Kidney (tissue), 14 donors: ENCODE measurements around the gene COL3A1. TPM values are rescaled to one million over a fixed set of nuclear protein-coding genes. Genes with fewer than 3 reads are reported as not detected.

Experiments used
- DNase-seq, 5 donors: peaks; one replicate each; pipeline ENCODE4 v3.0.0-alpha.2; 2013 to 2020
- FAIRE-seq: peaks from 2 replicates; lab custom pipeline; 2012; peaks lifted over from hg19 to GRCh38; lab: Jason Lieb, UNC
- H3K27ac ChIP-seq, 2 donors: one replicate each; pipeline ENCODE4 v1.7.0; 2013; ENCODE audit warnings: low read depth in 2 of 2, low read length in 2 of 2, inconsistent platforms in 1 of 2
- H3K27me3 ChIP-seq: one replicate; pipeline ENCODE4 v1.7.1; 2013; ENCODE audit warnings: low read length, inconsistent platforms; ENCODE audit not compliant: control insufficient read depth, insufficient read depth
- H3K36me3 ChIP-seq, 3 donors: one replicate each; pipeline versions ENCODE4 v1.7.0 to v1.7.1; 2013; ENCODE audit warnings: low read length in 3 of 3, control low read depth in 1 of 3, inconsistent platforms in 1 of 3; ENCODE audit not compliant: insufficient read depth in 3 of 3, control insufficient read depth in 2 of 3
- H3K4me1 ChIP-seq, 3 donors: one replicate each; pipeline versions ENCODE4 v1.7.0 to v1.7.1; 2013; ENCODE audit warnings: low read length in 3 of 3, inconsistent platforms in 1 of 3, low read depth in 1 of 3; ENCODE audit not compliant: control insufficient read depth in 2 of 3, insufficient read depth in 2 of 3
- H3K4me3 ChIP-seq, 3 donors: one replicate each; pipeline versions ENCODE4 v1.7.0 to v1.8.1; 2013; ENCODE audit warnings: low read length in 3 of 3, control low read depth in 1 of 3, inconsistent platforms in 1 of 3
- H3K9ac ChIP-seq, 3 donors: one replicate each; pipeline versions ENCODE4 v1.7.0 to v1.7.1; 2013; ENCODE audit warnings: low read length in 3 of 3, control low read depth in 1 of 3, inconsistent platforms in 1 of 3
- H3K9me3 ChIP-seq, 3 donors: one replicate each; pipeline versions ENCODE4 v1.7.0 to v1.7.1; 2013; ENCODE audit warnings: low read length in 3 of 3, control low read depth in 1 of 3, inconsistent platforms in 1 of 3; ENCODE audit not compliant: control insufficient read depth in 2 of 3, insufficient read depth in 1 of 3
- CTCF ChIP-seq: IDR thresholded peaks from 3 replicates; pipeline ENCODE4 v1.5.1; 2012; ENCODE audit warnings: mild to moderate bottlenecking, moderate library complexity, borderline replicate concordance; ENCODE audit not compliant: insufficient read depth; ENCODE audit errors: extremely low read depth
- intact Hi-C: fragments of 100-400 bp; cut with DNase I; formaldehyde crosslinking; loops from one replicate; pipeline ENCODE4 v1.11.1; 2022
- polyA plus RNA-seq: library from polyadenylated mRNA; stranded (reverse); fragments of 350-450 nt; fragmentation: Illumina TruSeq; extraction: RNeasy Lipid Tissue Mini Kit (QIAGEN cat#74804); gene quantifications from one replicate; pipeline ENCODE4 v1.2.3, GENCODE V29; 2014; ENCODE audit warnings: low read depth, low replicate concordance; ENCODE audit not compliant: insufficient read depth
- total RNA-seq: library from RNA; stranded (reverse); fragmentation: NEBNext Ultra II Directional; extraction: Animal tissue kit (Norgen Biotek cat#: 25700); gene quantifications from one replicate; pipeline ENCODE4 v1.2.1, GENCODE V29; 2021
- donor health status: control.
- donor health status: control.
- donor health status: control.
- donor health status: control.
- donor health status: control.
- donor health status: DM: yes; HTN: yes; CAD: no.
- donor health status: Normal renal cell carcinoma (clear cell type).

The COL3A1 gene
- total and polyA plus RNA-seq, 2 donors from 2014 or later, result 32.2 to 138 TPM

GRCh38 chr2:188964976-188965546 is 9.1 kb upstream of the COL3A1 start:
- TF ChIP-seq CTCF, result no peak
- H3K36me3 ChIP-seq, result no peaks in the 10 kb centered on the region
- no peak overlapping the region for H3K9ac ChIP-seq
- H3K9me3 ChIP-seq, result no peaks in the 10 kb centered on the region
- no peak overlapping the region for H3K4me3 ChIP-seq
- intact Hi-C loops, result no loop called here
- H3K4me1 ChIP-seq, result no peaks in the 10 kb centered on the region
- H3K27ac ChIP-seq, result no peak overlapping the region
- no peak for DNase-seq
- no peaks in the 10 kb centered on the region for H3K27me3 ChIP-seq
- FAIRE-seq, result no peak

- DNase-seq (no peak), FAIRE-seq (no peak)
- no peaks in the 10 kb centered on the region for H3K9me3 ChIP-seq
- H3K36me3 ChIP-seq, result no peaks in the 10 kb centered on the region
- no peaks in the 10 kb centered on the region for H3K27me3 ChIP-seq
- intact Hi-C loops, result no loop called here
- H3K27ac ChIP-seq, result no peak overlapping the region
- no peak overlapping the region for H3K9ac ChIP-seq
- TF ChIP-seq CTCF, result no peak
- no peaks in the 10 kb centered on the region for H3K4me1 ChIP-seq
- H3K4me3 ChIP-seq, result no peak overlapping the region
These were observed 8.6 kb upstream of the COL3A1 start for GRCh38 chr2:188965563-188965962.

- Histone ChIP-seq H3K9ac (no peak overlapping the region), H3K27ac (peak overlapping the region; percentile 3 to 34), H3K4me3 (no peak overlapping the region), H3K36me3 (no peaks in the 10 kb centered on the region), H3K4me1 (no peaks in the 10 kb centered on the region), H3K9me3 (no peaks in the 10 kb centered on the region), H3K27me3 (no peaks in the 10 kb centered on the region)
- intact Hi-C loops, result no loop called here
- DNase-seq (peak in 2 of 5 donors; percentile 31 to 52), FAIRE-seq (no peak)
- no peak for TF ChIP-seq CTCF
These were observed 8.0 kb upstream of the COL3A1 start for GRCh38 chr2:188966079-188966571.
